ENCODE results near the gene TMEM212.

- TF ChIP-seq POLR2A (IDR thresholded peaks at IDR 0.05) (no peak), CTCF (IDR thresholded peaks at IDR 0.05) (no peak)
Measured at GRCh38 chr3:171865191-171865865, 22.2 kb downstream of the TMEM212 start.

All from right lobe of liver (tissue), 4 donors.